Measurements from ENCODE around the gene IQSEC1.

- TF ChIP-seq CTCF (IDR thresholded peaks at IDR 0.05) (no peak), POLR2A (IDR thresholded peaks at IDR 0.05) (no peak)
These were observed 113.8 kb downstream of the IQSEC1 start for GRCh38 chr3:12959410-12959809.

Data from breast epithelium (tissue), 3 donors.